ENCODE data around the gene TAC4.

Gene TAC4

GRCh38 chr17:49872754-49873377 is 25.0 kb upstream of the TAC4 start:
- DNase-seq: no peak

- no peak for DNase-seq
Observed at GRCh38 chr17:49871211-49871610, 23.3 kb upstream of the TAC4 start.

GRCh38 chr17:49870298-49870697 is 22.4 kb upstream of the TAC4 start:
- DNase-seq: no peak

GRCh38 chr17:49869038-49869374 is 21.1 kb upstream of the TAC4 start:
- no peak for DNase-seq

- no peak for DNase-seq
Observed at GRCh38 chr17:49866882-49867413, 19.1 kb upstream of the TAC4 start.

GRCh38 chr17:49866019-49866380 is 18.1 kb upstream of the TAC4 start:
- no peak for DNase-seq

- no peak for DNase-seq
Observed at GRCh38 chr17:49862781-49863331, 15.0 kb upstream of the TAC4 start.

- peak; percentile 61 for DNase-seq
Observed at GRCh38 chr17:49861150-49861884, 13.4 kb upstream of the TAC4 start.

- DNase-seq: no peak
Observed at GRCh38 chr17:49859991-49860953, 12.4 kb upstream of the TAC4 start.

GRCh38 chr17:49858796-49859195 is 10.9 kb upstream of the TAC4 start:
- no peak for DNase-seq

- no peak for DNase-seq
Observed at GRCh38 chr17:49854126-49854525, 6.3 kb upstream of the TAC4 start.

GRCh38 chr17:49853470-49854015 is 5.7 kb upstream of the TAC4 start:
- DNase-seq: no peak

- DNase-seq: peak; percentile 47
Observed at GRCh38 chr17:49851387-49852291, 3.8 kb upstream of the TAC4 start.

GRCh38 chr17:49850772-49851386 is 3.0 kb upstream of the TAC4 start:
- DNase-seq: no peak

- no peak for DNase-seq
Observed at GRCh38 chr17:49850218-49850610, 2.3 kb upstream of the TAC4 start.

- no peak for DNase-seq
Observed at GRCh38 chr17:49848739-49849138, 870 bp upstream of the TAC4 start.

GRCh38 chr17:49846938-49847712 is 744 bp downstream of the TAC4 start:
- no peak for DNase-seq

- DNase-seq: no peak
Observed at GRCh38 chr17:49845321-49845720, 2.5 kb downstream of the TAC4 start.

GRCh38 chr17:49843774-49844350 is 4.0 kb downstream of the TAC4 start:
- peak; percentile 50 for DNase-seq

- no peak for DNase-seq
Observed at GRCh38 chr17:49842846-49843245, 5.0 kb downstream of the TAC4 start.
